ENCODE data around the gene WDR77.

The WDR77 gene

GRCh38 chr1:111417755-111418154 lies 31.3 kb downstream of the WDR77 start:
- H3K4me3 ChIP-seq (ENCODE audit: low read depth, low read length), result no peak overlapping the region
- TF ChIP-seq CTCF (IDR thresholded peaks at IDR 0.05; ENCODE audit: borderline replicate concordance, insufficient read depth, low read depth, low read length), result no peak

GRCh38 chr1:111415461-111415860 lies 33.6 kb downstream of the WDR77 start:
- no peak for TF ChIP-seq CTCF (IDR thresholded peaks at IDR 0.05; ENCODE audit: borderline replicate concordance, insufficient read depth, low read depth, low read length)
- no peak overlapping the region for H3K4me3 ChIP-seq (ENCODE audit: low read depth, low read length)

- TF ChIP-seq CTCF (IDR thresholded peaks at IDR 0.05; ENCODE audit: borderline replicate concordance, insufficient read depth, low read depth, low read length), result no peak
- no peak overlapping the region for H3K4me3 ChIP-seq (ENCODE audit: low read depth, low read length)
Observed at GRCh38 chr1:111414756-111415155, 34.3 kb downstream of the WDR77 start.

GRCh38 chr1:111412839-111413238 lies 36.2 kb downstream of the WDR77 start:
- no peak for TF ChIP-seq CTCF (IDR thresholded peaks at IDR 0.05; ENCODE audit: borderline replicate concordance, insufficient read depth, low read depth, low read length)
- no peak overlapping the region for H3K4me3 ChIP-seq (ENCODE audit: low read depth, low read length)

- no peak for TF ChIP-seq CTCF (IDR thresholded peaks at IDR 0.05; ENCODE audit: borderline replicate concordance, insufficient read depth, low read depth, low read length)
- H3K4me3 ChIP-seq (ENCODE audit: low read depth, low read length), result no peak overlapping the region
Observed at GRCh38 chr1:111407301-111407700, 41.8 kb downstream of the WDR77 start.

- no peak for TF ChIP-seq CTCF (IDR thresholded peaks at IDR 0.05; ENCODE audit: borderline replicate concordance, insufficient read depth, low read depth, low read length)
- H3K4me3 ChIP-seq (ENCODE audit: low read depth, low read length), result no peak overlapping the region
Observed at GRCh38 chr1:111406321-111406768, 42.7 kb downstream of the WDR77 start.

- H3K4me3 ChIP-seq (ENCODE audit: low read depth, low read length), result no peak overlapping the region
- TF ChIP-seq CTCF (IDR thresholded peaks at IDR 0.05; ENCODE audit: borderline replicate concordance, insufficient read depth, low read depth, low read length), result no peak
Observed at GRCh38 chr1:111404588-111404987, 44.5 kb downstream of the WDR77 start.

All from GM12875 (cell line).